Osteoblast (primary cell): Measurements from ENCODE around the gene JPH2. TPM values are rescaled to one million over a fixed set of nuclear protein-coding genes. Genes with fewer than 3 reads are reported as not detected.

Source experiments
- DNase-seq: peaks from one replicate; pipeline ENCODE4 v3.0.0; 2011; ENCODE audit warnings: low spot score, mixed read lengths; ENCODE audit not compliant: insufficient read length; ENCODE audit errors: missing footprints
- H2AFZ ChIP-seq: 2 replicates; pipeline ENCODE4 v1.6.0; 2011; ENCODE audit warnings: mild to moderate bottlenecking, low read length
- H3K27ac ChIP-seq: 2 replicates; pipeline ENCODE4 v1.5.1; 2011; ENCODE audit warnings: mild to moderate bottlenecking, low read depth, low read length, moderate library complexity
- H3K27me3 ChIP-seq: 2 replicates; pipeline ENCODE4 v1.6.0; 2012; ENCODE audit warnings: mild to moderate bottlenecking, control low read depth, inconsistent platforms, low read length, moderate library complexity; ENCODE audit not compliant: insufficient read depth
- H3K36me3 ChIP-seq: 2 replicates; pipeline ENCODE4 v1.5.1; 2011; ENCODE audit warnings: mild to moderate bottlenecking, low read length, control low read depth, moderate library complexity; ENCODE audit not compliant: insufficient read depth
- H3K4me1 ChIP-seq: 2 replicates; pipeline ENCODE4 v1.5.1; 2011; ENCODE audit warnings: mild to moderate bottlenecking, low read length, control low read depth, moderate library complexity; ENCODE audit not compliant: insufficient read depth
- H3K4me2 ChIP-seq: 2 replicates; pipeline ENCODE4 v1.6.0; 2011; ENCODE audit warnings: mild to moderate bottlenecking, low read length; ENCODE audit not compliant: insufficient read depth
- H3K4me3 ChIP-seq: fragments of 200-600 bp; sonication (generic); 3 replicates; pipeline ENCODE4 v1.5.1; 2012; ENCODE audit warnings: mild to moderate bottlenecking, low read length, inconsistent platforms; ENCODE audit not compliant: insufficient read depth
- H3K79me2 ChIP-seq: 2 replicates; pipeline ENCODE4 v1.6.0; 2012; ENCODE audit warnings: mild to moderate bottlenecking, low read length, control low read depth, inconsistent platforms; ENCODE audit not compliant: insufficient read depth
- H3K9me3 ChIP-seq: 2 replicates; pipeline ENCODE4 v1.5.1; 2011; ENCODE audit warnings: low read depth, low read length, control low read depth
- H4K20me1 ChIP-seq: 2 replicates; pipeline ENCODE4 v1.6.0; 2012; ENCODE audit warnings: mild to moderate bottlenecking, low read length, control low read depth; ENCODE audit not compliant: insufficient read depth
- total RNA-seq: library from RNA; depleted of rRNA; stranded (reverse); fragments of >200 nt; gene quantifications from 2 replicates; pipeline ENCODE4 v1.2.3, GENCODE V29; 2012
- TF ChIP-seq, protein P1 (sequence below): IDR thresholded peaks from 2 replicates; pipeline ENCODE4 v1.5.1; 2011; ENCODE audit warnings: mild to moderate bottlenecking, low read depth, low read length, moderate library complexity; ENCODE audit errors: extremely low read depth

The JPH2 gene
- total RNA-seq, 1 donor, result 2.2 TPM

DNA sequence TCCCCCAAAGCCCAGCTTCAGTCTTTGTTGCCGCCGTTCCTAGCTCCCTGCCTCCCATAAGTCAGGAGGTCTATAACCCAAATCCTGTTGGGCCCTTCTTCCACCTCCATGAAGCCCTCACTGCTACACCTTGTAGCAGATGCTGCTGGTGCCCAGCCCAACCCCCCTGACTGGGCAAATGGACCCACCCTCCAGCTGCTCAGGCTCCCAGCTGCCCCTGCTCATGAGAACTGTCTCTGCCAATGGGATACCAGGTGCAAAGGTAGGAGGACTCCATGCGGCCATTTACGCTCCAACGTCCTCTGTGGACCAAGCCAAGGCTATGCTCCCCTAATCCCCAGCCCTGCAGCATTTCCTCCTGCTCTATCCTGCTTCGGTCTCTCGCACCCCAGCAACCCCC is 71.8 kb downstream of the JPH2 start:
- TF ChIP-seq, protein P1, sequence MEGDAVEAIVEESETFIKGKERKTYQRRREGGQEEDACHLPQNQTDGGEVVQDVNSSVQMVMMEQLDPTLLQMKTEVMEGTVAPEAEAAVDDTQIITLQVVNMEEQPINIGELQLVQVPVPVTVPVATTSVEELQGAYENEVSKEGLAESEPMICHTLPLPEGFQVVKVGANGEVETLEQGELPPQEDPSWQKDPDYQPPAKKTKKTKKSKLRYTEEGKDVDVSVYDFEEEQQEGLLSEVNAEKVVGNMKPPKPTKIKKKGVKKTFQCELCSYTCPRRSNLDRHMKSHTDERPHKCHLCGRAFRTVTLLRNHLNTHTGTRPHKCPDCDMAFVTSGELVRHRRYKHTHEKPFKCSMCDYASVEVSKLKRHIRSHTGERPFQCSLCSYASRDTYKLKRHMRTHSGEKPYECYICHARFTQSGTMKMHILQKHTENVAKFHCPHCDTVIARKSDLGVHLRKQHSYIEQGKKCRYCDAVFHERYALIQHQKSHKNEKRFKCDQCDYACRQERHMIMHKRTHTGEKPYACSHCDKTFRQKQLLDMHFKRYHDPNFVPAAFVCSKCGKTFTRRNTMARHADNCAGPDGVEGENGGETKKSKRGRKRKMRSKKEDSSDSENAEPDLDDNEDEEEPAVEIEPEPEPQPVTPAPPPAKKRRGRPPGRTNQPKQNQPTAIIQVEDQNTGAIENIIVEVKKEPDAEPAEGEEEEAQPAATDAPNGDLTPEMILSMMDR, result no peak
- Histone ChIP-seq H3K4me2 (no peak overlapping the region), H3K36me3 (no peaks in the 10 kb centered on the region), H3K4me1 (no peaks in the 10 kb centered on the region), H3K9me3 (no peaks in the 10 kb centered on the region), H3K27me3 (peaks cover 30% of the 10 kb centered on the region), H3K27ac (no peak overlapping the region), H3K79me2 (no peaks in the 10 kb centered on the region), H2AFZ (no peak overlapping the region), H3K4me3 (no peak overlapping the region), H4K20me1 (no peaks in the 10 kb centered on the region)
- DNase-seq, result no peak

DNA sequence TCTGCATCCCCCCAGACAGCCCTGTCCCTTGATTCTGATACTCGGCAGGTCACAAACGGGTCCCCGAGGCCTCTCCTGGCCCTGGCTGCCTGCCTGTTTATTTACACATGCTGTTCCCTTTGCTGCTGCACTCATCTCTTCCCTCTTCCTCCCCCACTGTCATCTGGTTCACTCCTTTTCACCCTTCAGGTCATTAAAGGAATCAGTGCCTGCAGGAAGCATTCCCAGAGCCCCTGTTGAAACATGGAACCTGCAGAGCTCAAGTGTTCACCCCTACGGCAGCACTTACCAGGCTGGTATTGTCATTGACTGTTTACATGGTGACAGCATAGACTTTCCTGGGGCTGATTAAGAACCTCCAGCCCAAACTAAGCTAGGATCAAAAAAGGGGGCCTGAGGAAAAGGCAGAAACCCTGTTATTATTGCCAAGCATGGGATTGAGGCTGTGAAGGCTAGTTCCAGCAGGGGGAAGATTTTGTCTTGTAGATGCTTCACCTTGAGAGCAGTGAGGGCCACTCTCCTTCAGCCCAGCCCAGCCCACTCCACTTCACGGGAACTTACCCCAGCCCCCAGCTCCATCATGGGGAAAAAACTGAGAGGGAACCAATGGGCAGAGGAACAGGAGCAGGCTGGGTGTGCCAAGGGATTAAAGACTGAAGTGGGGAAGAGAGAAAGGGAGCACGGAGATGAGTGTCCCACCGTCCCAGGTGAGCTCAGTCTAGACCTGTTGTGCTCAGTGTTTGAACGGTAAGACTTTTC is 73.2 kb downstream of the JPH2 start:
- peaks cover 27% of the 10 kb centered on the region for H3K27me3 ChIP-seq
- H3K4me2 ChIP-seq, result no peak overlapping the region
- no peak overlapping the region for H3K4me3 ChIP-seq
- H4K20me1 ChIP-seq, result no peaks in the 10 kb centered on the region
- TF ChIP-seq, protein P1, result no peak
- no peak for DNase-seq
- H3K4me1 ChIP-seq, result no peaks in the 10 kb centered on the region
- H3K27ac ChIP-seq, result no peak overlapping the region
- H3K36me3 ChIP-seq, result no peaks in the 10 kb centered on the region
- H3K9me3 ChIP-seq, result no peaks in the 10 kb centered on the region
- no peaks in the 10 kb centered on the region for H3K79me2 ChIP-seq
- H2AFZ ChIP-seq, result no peak overlapping the region

DNA sequence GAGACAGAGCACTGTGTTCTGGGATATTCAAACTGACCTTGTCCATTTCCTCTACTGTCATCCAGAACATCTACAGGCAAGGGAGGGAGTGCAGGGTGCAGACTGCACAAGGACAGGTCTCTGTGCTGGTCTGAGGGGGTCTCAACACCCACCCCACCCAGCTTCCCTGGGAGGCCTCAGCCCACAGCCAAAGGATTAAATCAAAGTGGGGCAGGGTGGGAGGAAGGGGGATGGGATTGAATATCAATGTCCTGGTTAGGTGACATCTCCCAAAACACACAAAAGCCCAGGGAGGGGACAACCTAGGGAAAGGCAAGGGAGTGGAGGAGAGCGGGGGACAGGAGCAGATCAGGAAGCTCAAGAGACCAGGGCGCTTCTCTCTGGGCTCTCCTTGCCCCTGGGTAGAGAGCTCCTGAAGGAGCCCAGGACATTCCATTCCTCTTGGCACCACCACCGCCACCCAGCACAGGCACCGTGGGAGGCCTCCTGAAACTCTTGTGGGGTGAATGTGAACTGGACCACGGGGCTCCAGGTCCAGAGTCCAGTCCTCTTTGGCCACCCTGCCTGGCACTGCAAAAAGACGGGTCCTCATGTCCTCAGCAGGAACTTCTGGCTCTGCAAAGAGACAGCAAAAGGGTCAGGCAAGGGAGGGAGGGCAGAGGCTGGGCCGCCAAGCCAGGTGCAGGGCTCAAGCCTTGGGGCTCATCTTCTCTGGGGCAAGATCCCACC is 73.9 kb downstream of the JPH2 start:
- H3K4me2 ChIP-seq, result no peak overlapping the region
- H3K36me3 ChIP-seq, result no peaks in the 10 kb centered on the region
- no peaks in the 10 kb centered on the region for H3K79me2 ChIP-seq
- H3K9me3 ChIP-seq, result peaks cover 3% of the 10 kb centered on the region
- H3K4me3 ChIP-seq, result no peak overlapping the region
- TF ChIP-seq, protein P1, result no peak
- H3K27ac ChIP-seq, result no peak overlapping the region
- peaks cover 32% of the 10 kb centered on the region for H3K27me3 ChIP-seq
- H2AFZ ChIP-seq, result no peak overlapping the region
- no peaks in the 10 kb centered on the region for H3K4me1 ChIP-seq
- no peaks in the 10 kb centered on the region for H4K20me1 ChIP-seq
- peak; percentile 75 for DNase-seq

DNA sequence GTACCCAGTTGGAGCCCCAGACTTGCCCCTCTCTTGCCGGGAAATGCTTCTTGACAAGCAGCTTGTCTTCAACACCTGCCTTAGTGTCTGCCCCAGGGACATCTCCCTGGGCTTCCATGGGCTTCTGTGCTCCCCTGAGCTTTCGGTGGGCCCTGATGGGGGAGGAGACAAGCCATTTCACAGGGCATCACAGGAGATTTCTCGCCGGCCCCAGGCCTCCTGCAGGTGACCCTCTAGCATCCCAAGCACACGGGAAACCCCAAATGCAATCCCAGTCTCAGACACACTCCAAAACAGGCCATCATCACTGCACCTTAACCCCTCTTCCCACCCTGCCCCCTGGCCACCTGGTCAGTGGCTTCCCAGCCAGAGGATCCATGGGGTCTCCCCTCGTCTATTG is 74.5 kb downstream of the JPH2 start:
- DNase-seq, result no peak
- Histone ChIP-seq H2AFZ (no peak overlapping the region), H3K79me2 (no peaks in the 10 kb centered on the region)

More for the DNA sequence above, 74.5 kb downstream of the JPH2 start:
- H4K20me1 ChIP-seq, result no peaks in the 10 kb centered on the region
- TF ChIP-seq, protein P1, result no peak
- H3K4me3 ChIP-seq, result no peak overlapping the region
- H3K4me1 ChIP-seq, result no peaks in the 10 kb centered on the region
- no peak overlapping the region for H3K4me2 ChIP-seq
- no peaks in the 10 kb centered on the region for H3K36me3 ChIP-seq
- H3K27ac ChIP-seq, result no peak overlapping the region
- peaks cover 5% of the 10 kb centered on the region for H3K9me3 ChIP-seq
- peaks cover 30% of the 10 kb centered on the region for H3K27me3 ChIP-seq
